WERI-Rb-1 (cell line): Measurements from ENCODE around the gene ATOSA.

Experiments
- DNase-seq: peaks from one replicate; pipeline ENCODE4 v3.0.0-alpha.2; 2020
- H3K27ac ChIP-seq: fragments of 250-450 bp; sonication (Bioruptor Pico); 2 replicates; pipeline ENCODE4 v1.5.1; 2020; ENCODE audit warnings: mild to moderate bottlenecking, moderate library complexity
- H3K27me3 ChIP-seq: fragments of 250-450 bp; sonication (Bioruptor Pico); 2 replicates; pipeline ENCODE4 v1.5.1; 2021; ENCODE audit warnings: mild to moderate bottlenecking, low read depth, moderate library complexity; ENCODE audit not compliant: insufficient read depth, severe bottlenecking
- H3K36me3 ChIP-seq: fragments of 250-450 bp; sonication (Bioruptor Pico); 2 replicates; pipeline ENCODE4 v1.5.1; 2020; ENCODE audit warnings: mild to moderate bottlenecking, moderate library complexity
- H3K4me3 ChIP-seq: 2 replicates; pipeline ENCODE4 v1.5.1; 2011; ENCODE audit warnings: low read depth, mild to moderate bottlenecking, control low read depth, low read length
- H3K9me3 ChIP-seq: fragments of 250-450 bp; sonication (Bioruptor Pico); 2 replicates; pipeline ENCODE4 v1.5.1; 2021; ENCODE audit warnings: mild to moderate bottlenecking, moderate library complexity; ENCODE audit not compliant: severe bottlenecking
- TF ChIP-seq, protein P1 (sequence below): IDR thresholded peaks from 2 replicates; pipeline ENCODE4 v1.5.1; 2011; ENCODE audit warnings: low read depth, mild to moderate bottlenecking, control low read depth, inconsistent platforms, low read length

Gene ATOSA

DNA sequence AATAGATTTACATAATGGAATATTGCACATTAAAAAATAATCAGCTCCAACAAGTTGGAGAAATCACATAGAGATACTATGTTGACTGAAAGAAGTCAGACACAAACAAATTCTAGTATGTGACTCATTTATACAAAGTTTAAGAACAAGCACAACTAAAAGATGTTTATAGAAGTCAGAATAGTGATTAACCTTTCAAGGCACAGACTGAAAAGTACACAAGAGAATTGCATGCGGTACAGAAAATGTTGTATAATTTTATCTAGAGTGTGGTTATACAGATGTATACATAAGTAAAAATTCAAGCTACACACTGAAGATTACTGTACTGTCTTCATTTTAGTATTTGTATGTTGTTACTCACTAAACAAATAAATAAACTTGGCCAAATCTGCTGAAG is 19.3 kb upstream of the ATOSA start:
- Histone ChIP-seq H3K36me3 (no peaks in the 10 kb centered on the region), H3K27ac (no peak overlapping the region), H3K27me3 (no peaks in the 10 kb centered on the region), H3K9me3 (no peaks in the 10 kb centered on the region), H3K4me3 (no peak overlapping the region)
- DNase-seq, result no peak
- TF ChIP-seq, protein P1, sequence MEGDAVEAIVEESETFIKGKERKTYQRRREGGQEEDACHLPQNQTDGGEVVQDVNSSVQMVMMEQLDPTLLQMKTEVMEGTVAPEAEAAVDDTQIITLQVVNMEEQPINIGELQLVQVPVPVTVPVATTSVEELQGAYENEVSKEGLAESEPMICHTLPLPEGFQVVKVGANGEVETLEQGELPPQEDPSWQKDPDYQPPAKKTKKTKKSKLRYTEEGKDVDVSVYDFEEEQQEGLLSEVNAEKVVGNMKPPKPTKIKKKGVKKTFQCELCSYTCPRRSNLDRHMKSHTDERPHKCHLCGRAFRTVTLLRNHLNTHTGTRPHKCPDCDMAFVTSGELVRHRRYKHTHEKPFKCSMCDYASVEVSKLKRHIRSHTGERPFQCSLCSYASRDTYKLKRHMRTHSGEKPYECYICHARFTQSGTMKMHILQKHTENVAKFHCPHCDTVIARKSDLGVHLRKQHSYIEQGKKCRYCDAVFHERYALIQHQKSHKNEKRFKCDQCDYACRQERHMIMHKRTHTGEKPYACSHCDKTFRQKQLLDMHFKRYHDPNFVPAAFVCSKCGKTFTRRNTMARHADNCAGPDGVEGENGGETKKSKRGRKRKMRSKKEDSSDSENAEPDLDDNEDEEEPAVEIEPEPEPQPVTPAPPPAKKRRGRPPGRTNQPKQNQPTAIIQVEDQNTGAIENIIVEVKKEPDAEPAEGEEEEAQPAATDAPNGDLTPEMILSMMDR, result no peak

- no peak for DNase-seq
- Histone ChIP-seq H3K36me3 (no peaks in the 10 kb centered on the region), H3K27ac (no peak overlapping the region), H3K9me3 (no peaks in the 10 kb centered on the region), H3K4me3 (no peak overlapping the region), H3K27me3 (no peaks in the 10 kb centered on the region)
- TF ChIP-seq, protein P1, result no peak
Measured at GRCh38 chr15:52697051-52697450, 17.9 kb upstream of the ATOSA start.

- Histone ChIP-seq H3K27ac (no peak overlapping the region), H3K9me3 (no peaks in the 10 kb centered on the region), H3K27me3 (no peaks in the 10 kb centered on the region), H3K4me3 (no peak overlapping the region), H3K36me3 (no peaks in the 10 kb centered on the region)
- DNase-seq, result no peak
- TF ChIP-seq, protein P1, result no peak
Measured at GRCh38 chr15:52695154-52695553, 16.0 kb upstream of the ATOSA start.

- no peaks in the 10 kb centered on the region for H3K36me3 ChIP-seq
- no peak overlapping the region for H3K27ac ChIP-seq
- H3K4me3 ChIP-seq, result no peak overlapping the region
- TF ChIP-seq, protein P1, result no peak
- no peaks in the 10 kb centered on the region for H3K27me3 ChIP-seq
- no peak for DNase-seq
- no peaks in the 10 kb centered on the region for H3K9me3 ChIP-seq
Measured at GRCh38 chr15:52689562-52689961, 10.4 kb upstream of the ATOSA start.

DNA sequence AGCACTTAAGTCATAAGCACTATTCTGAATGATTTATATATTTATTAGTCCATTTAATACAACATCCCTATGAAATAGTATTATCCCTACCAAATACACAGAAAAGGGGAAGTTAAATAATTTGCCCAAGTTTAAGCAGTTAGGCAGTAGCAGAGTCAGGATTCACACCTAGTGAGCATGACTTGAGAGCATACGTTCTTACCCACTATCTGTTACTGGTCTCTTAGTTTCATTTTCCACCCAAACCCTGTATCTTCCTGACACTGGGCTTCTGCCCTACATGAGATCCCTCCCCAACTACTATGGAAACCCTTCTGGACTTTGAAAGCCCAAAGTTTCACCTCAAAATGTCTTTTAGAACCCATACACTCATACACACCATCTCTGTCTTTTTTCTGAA is 4.4 kb upstream of the ATOSA start:
- Histone ChIP-seq H3K4me3 (no peak overlapping the region), H3K36me3 (no peaks in the 10 kb centered on the region; the same call in 1 of the 2 replicates), H3K27ac (no peak overlapping the region), H3K9me3 (no peaks in the 10 kb centered on the region), H3K27me3 (no peaks in the 10 kb centered on the region)
- no peak for DNase-seq
- TF ChIP-seq, protein P1, result no peak

DNA sequence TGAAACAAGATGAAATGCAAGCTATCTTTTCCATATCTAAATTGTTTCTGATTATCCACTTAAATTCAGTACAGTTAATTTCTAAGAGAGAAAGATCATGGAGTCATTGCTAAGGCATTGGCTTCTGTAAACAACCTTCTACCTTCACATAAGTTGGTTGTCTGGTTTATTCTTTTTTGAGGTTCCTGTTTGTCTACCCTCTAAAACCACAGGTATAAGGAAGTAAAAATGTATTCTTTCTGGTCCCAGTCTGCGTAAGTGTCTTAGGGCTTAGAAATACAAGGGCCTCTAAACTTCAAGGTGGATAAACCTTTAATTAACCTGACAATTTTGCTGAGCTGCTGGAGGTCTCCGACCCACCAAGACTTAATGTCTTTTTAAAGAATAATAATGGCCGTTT is 3.6 kb upstream of the ATOSA start:
- DNase-seq, result no peak
- no peak overlapping the region for H3K27ac ChIP-seq
- no peaks in the 10 kb centered on the region for H3K9me3 ChIP-seq
- TF ChIP-seq, protein P1, result no peak
- H3K27me3 ChIP-seq, result no peaks in the 10 kb centered on the region
- H3K4me3 ChIP-seq, result no peak overlapping the region
- H3K36me3 ChIP-seq, result no peaks in the 10 kb centered on the region; the same call in 1 of the 2 replicates
